Activated CD4-positive, alpha-beta T cell treated with anti-CD3 and anti-CD28 coated beads for 36 hours (primary cell): ENCODE data around the gene CCDC106. TPM values are rescaled to one million over a fixed set of nuclear protein-coding genes. Genes with fewer than 3 reads are reported as not detected.
A peak's percentile ranks its signal among the peaks of the same experiment; 100 is the strongest.

ENCODE experiments used
- ATAC-seq: fragments of 200-7000 bp; cut with Tn5 transposase; one replicate; pipeline ENCODE4 v1.10.0; 2021; ENCODE audit warnings: mild to moderate bottlenecking, moderate library complexity
- CTCF ChIA-PET: fragments of 350-600 bp; sonication (Branson Sonifier 250); formaldehyde crosslinking; loops from one replicate; lab custom pipeline; 2021; ENCODE audit warnings: antibody characterized with exemption; lab: Charles Lee
- POLR2A ChIA-PET: fragments of 350-600 bp; sonication (Branson Sonifier 250); formaldehyde crosslinking; loops from one replicate; lab custom pipeline; 2021; ENCODE audit warnings: antibody characterized with exemption, inconsistent platforms; lab: Charles Lee
- DNase-seq: peaks from one replicate; pipeline ENCODE4 v3.0.0-alpha.2; 2020
- H3K27ac Mint-ChIP-seq: one replicate; pipeline ENCODE4 v1.8.0; 2021; ENCODE audit warnings: mixed read lengths
- H3K27me3 Mint-ChIP-seq: one replicate; pipeline ENCODE4 v1.8.0; 2021; ENCODE audit warnings: mixed read lengths
- H3K36me3 Mint-ChIP-seq: one replicate; pipeline ENCODE4 v1.8.0; 2021; ENCODE audit warnings: low read depth, mixed read lengths
- H3K4me1 Mint-ChIP-seq: one replicate; pipeline ENCODE4 v1.8.0; 2021; ENCODE audit warnings: mixed read lengths
- H3K4me3 Mint-ChIP-seq: one replicate; pipeline ENCODE4 v1.8.0; 2021; ENCODE audit warnings: mild to moderate bottlenecking, moderate library complexity, mixed read lengths
- H3K9me3 Mint-ChIP-seq: one replicate; pipeline ENCODE4 v1.8.0; 2021; ENCODE audit warnings: low read depth, mixed read lengths
- intact Hi-C, 2 experiments: fragments of 100-400 bp; cut with DNase I in 1 of 2; cut with micrococcal nuclease in 1 of 2; formaldehyde crosslinking; loops; one replicate each; pipeline versions ENCODE4 v1.14.2 to v1.15.1; 2022 to 2024; cut with DNase I, micrococcal nuclease
- total RNA-seq, 2 experiments: library from RNA; stranded (reverse); gene quantifications; one replicate each; pipeline ENCODE4 v1.2.3, GENCODE V29; 2021

CCDC106 gene
- total RNA-seq, 2 experiments from 2014 or later = 6.2 to 6.3 TPM

DNA sequence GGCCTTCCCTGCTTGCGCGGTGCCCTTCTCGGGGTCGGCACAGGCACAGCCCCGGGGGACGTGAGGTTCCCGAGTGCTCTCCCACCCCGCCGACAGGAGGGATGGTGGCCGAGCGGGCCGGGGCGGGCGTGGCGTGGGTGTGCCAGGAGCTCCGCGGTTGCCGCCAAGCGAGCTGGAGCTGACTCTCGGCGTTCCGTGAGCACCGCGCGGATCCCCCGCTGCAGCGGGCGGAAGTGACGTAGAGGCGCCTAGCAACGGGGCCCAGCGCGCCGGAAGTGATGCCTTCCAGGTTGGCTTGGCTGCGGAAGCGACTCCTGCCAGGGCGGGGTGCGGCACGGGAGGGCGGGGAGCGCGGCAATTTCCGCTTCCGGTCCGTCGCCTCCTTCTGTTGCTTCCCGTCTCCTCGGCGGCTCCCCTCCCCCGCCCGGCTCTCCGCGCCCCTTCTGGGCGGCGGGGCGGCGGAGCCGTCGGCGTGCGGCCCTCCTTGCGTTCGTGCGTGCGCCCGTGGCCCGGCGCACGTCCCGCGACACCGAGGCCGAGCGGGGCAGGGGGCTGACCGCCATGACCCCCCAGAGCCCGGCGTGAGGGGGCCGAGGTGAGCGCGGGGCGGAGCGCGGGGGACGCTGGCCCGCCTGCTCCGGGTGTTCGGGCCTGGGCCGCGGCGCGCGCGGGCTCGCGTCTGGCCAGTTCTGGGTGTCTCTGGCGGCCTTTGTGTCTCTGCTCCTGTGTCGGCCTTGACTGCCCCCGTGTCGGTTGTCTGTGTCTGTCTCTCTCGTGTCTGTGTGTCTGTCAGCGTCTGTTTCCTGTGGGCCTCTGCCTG is 27.0 kb downstream of the CCDC106 start, which contains the start of gene EPN1:
EPN1 (plus strand) TSS at position 386 of the 820 bp plus-strand sequence. CDS start 3,402 bp downstream, outside the sequence.
- POLR2A ChIA-PET = no interaction called here
- peak within 1 kb of the TSS; percentile 95 for H3K4me3 Mint-ChIP-seq
- H3K36me3 Mint-ChIP-seq = peaks cover 59% of the 10 kb centered on the region
- DNase-seq (peak; percentile 99), ATAC-seq (peak; percentile 91)
- no peaks in the 10 kb centered on the region for H3K9me3 Mint-ChIP-seq
- H3K4me1 Mint-ChIP-seq = peaks cover 63% of the 10 kb centered on the region
- CTCF ChIA-PET = interaction anchor here (1.8 kb wide), 1 partner anchor 42 kb away, joined by 5 read pairs; no protein-coding TSS in a partner anchor
- intact Hi-C loops = loop anchor here (1.0 to 2.0 kb wide), 11 partner anchors 20 to 640 kb away; partner anchors contain the start of genes U2AF2 (in 2 of the 2), FIZ1 (in 1 of the 2), PPP1R12C (in 1 of the 2) and RPL28 (in 1 of the 2)
- H3K27me3 Mint-ChIP-seq = no peaks in the 10 kb centered on the region
- H3K27ac Mint-ChIP-seq = peak within 1 kb of the TSS; percentile 96

DNA sequence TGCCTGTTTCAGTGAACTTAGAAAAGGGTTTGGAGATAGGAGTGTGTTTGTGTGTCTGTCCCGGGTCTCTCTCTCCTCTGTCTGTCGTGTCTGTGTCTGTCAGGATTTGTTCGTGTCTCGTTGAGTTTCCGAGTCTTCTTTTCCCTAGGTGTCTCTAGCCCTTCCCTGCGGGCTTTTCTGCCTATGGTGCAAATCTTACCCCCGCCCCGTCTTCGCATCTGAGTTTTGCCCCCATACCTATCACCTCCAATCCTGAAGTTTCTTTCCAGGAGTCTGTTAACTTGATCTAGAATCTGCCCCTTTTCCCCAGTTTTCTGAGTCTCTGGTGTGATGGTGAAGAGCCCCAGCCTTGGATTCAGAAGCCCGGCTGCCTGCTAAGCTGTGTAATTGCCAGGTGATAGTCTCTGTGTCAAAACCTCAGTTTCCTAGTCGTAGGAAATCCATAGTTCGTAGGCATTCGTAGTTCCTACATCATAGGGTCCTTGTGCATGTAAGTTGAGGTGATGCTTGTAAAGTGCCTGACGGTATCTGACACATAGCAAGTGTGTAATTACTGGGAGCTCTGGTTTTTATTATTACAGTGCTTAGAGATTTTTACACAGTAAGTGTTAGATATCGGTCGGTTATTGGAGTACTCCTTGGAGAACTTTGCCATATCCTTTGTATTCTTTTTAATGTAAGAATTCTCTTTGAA is 27.8 kb downstream of the CCDC106 start:
- peaks cover 61% of the 10 kb centered on the region for H3K4me1 Mint-ChIP-seq

DNA sequence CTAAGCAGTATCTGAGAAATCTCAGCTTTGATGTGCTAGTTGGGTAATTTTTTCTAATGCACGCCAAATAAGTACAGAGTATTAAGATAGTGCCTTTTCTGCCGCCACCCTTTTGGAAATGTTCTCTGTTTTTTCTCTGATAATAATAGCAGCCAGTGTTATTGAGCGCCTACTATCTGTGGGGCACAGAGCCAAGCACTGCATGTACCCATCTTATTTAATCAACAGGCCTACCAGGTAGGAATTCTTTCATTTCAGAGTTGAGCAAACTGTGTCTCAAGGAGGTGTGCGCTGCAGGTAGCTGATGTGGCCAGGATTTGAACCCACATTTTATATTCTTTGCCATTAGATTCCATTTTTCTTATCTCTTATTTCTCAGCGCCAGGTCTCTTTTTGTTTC is 28.4 kb downstream of the CCDC106 start:
- H3K4me1 Mint-ChIP-seq = peaks cover 57% of the 10 kb centered on the region
- peaks cover 55% of the 10 kb centered on the region for H3K36me3 Mint-ChIP-seq
- CTCF ChIA-PET = interaction anchor here (0.7 to 1.8 kb wide), 3 partner anchors 22 to 44 kb away, joined by 3 to 5 read pairs (median 3); no protein-coding TSS in a partner anchor

More for the DNA sequence above, 27.8 kb downstream of the CCDC106 start:
- Mint-ChIP-seq H3K4me3 (peak overlapping the region; percentile 95), H3K9me3 (no peaks in the 10 kb centered on the region), H3K27ac (peak overlapping the region; percentile 96), H3K27me3 (no peaks in the 10 kb centered on the region), H3K36me3 (peaks cover 56% of the 10 kb centered on the region)
- no peak for ATAC-seq
- intact Hi-C loops = loop anchor here (1.0 to 2.0 kb wide), 11 partner anchors 21 to 639 kb away; partner anchors contain the start of genes U2AF2 (in 2 of the 2), FIZ1 (in 1 of the 2), PPP1R12C (in 1 of the 2) and RPL28 (in 1 of the 2)
- CTCF ChIA-PET = interaction anchor here (0.7 to 1.8 kb wide), 3 partner anchors 21 to 43 kb away, joined by 3 to 5 read pairs (median 3); no protein-coding TSS in a partner anchor
- POLR2A ChIA-PET = interaction anchor here (1.2 kb wide), 1 partner anchor 19 kb away, joined by 5 read pairs; no protein-coding TSS in a partner anchor
- DNase-seq = no peak

DNA sequence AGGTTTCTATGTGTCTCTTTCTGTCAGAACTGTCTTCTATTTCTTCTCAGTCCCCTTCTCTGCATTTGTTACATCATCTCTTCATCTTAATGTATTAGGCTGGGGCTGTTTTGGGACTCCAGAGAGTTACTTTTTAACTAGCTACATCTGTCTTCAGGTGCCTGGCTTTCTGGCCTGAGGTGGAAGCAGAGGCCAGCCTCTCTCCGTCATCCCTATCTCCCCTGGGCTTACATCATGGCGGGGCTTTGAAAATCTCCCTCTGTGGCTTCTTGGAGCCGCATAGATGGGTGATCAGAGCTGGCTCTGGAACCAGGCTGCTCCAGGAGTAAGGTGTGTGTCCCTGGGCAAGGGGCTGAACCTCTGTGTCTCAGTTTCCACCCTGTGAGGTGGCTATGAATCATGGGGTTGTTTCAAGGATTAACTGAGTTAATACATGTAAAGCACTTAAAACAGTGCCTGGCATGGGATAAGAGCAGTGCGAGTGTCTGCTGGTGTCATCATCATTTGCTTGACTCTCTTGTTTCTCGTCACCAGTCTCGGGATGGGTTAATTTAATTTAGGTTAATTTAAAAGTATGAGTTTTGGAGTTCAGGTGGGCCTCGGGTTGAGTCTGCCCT is 29.0 kb downstream of the CCDC106 start:
- H3K4me1 Mint-ChIP-seq = peaks cover 55% of the 10 kb centered on the region
- H3K27me3 Mint-ChIP-seq = no peaks in the 10 kb centered on the region
- peak overlapping the region; percentile 83 for H3K27ac Mint-ChIP-seq

More for the DNA sequence above, 28.4 kb downstream of the CCDC106 start:
- POLR2A ChIA-PET = interaction anchor here (1.2 kb wide), 1 partner anchor 19 kb away, joined by 5 read pairs; no protein-coding TSS in a partner anchor
- intact Hi-C loops = no loop called here
- ATAC-seq (no peak), DNase-seq (no peak)
- H3K27ac Mint-ChIP-seq = peak overlapping the region; percentile 83
- H3K9me3 Mint-ChIP-seq = no peaks in the 10 kb centered on the region
- H3K4me3 Mint-ChIP-seq = peak overlapping the region; percentile 95
- no peaks in the 10 kb centered on the region for H3K27me3 Mint-ChIP-seq

DNA sequence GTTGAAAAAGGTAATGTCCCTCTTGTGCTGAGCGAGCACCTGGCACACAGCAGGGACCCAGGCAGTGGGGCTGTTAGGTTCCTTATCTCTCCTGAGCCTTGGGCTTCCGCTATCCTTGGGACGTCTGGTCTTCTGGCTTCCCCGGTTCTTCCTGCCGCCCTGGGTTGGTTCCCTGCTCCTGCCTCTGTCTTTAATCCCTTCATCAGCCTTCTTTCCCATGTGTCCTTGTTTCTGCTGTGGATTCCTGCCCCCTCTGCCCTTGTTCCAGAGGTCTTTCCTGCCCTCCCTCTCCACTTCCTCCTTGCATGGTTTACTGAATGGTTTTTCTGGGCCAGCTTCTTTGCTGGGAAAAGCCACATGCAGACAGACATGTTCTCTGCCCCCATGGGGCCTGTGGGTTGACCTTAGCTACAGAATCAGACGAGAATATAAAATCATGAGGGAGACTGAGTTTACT is 29.6 kb downstream of the CCDC106 start:
- peaks cover 53% of the 10 kb centered on the region for H3K4me1 Mint-ChIP-seq
- intact Hi-C loops = no loop called here
- no peak for ATAC-seq
- no peak for DNase-seq
- POLR2A ChIA-PET = no interaction called here
- H3K27me3 Mint-ChIP-seq = no peaks in the 10 kb centered on the region
- H3K4me3 Mint-ChIP-seq = no peak overlapping the region
- H3K9me3 Mint-ChIP-seq = no peaks in the 10 kb centered on the region
- H3K36me3 Mint-ChIP-seq = peaks cover 49% of the 10 kb centered on the region
- CTCF ChIA-PET = no interaction called here
- H3K27ac Mint-ChIP-seq = peak overlapping the region; percentile 59

More for the DNA sequence above, 29.0 kb downstream of the CCDC106 start:
- POLR2A ChIA-PET = interaction anchor here (1.2 kb wide), 1 partner anchor 20 kb away, joined by 5 read pairs; no protein-coding TSS in a partner anchor
- Mint-ChIP-seq H3K9me3 (no peaks in the 10 kb centered on the region), H3K4me3 (peak overlapping the region; percentile 95), H3K36me3 (peaks cover 52% of the 10 kb centered on the region)
- intact Hi-C loops = no loop called here
- DNase-seq = peak; percentile 20
- CTCF ChIA-PET = interaction anchor here (0.6 to 1.8 kb wide), 3 partner anchors 30 to 561 kb away, joined by 3 to 5 read pairs (median 3); no protein-coding TSS in a partner anchor
- no peak for ATAC-seq

DNA sequence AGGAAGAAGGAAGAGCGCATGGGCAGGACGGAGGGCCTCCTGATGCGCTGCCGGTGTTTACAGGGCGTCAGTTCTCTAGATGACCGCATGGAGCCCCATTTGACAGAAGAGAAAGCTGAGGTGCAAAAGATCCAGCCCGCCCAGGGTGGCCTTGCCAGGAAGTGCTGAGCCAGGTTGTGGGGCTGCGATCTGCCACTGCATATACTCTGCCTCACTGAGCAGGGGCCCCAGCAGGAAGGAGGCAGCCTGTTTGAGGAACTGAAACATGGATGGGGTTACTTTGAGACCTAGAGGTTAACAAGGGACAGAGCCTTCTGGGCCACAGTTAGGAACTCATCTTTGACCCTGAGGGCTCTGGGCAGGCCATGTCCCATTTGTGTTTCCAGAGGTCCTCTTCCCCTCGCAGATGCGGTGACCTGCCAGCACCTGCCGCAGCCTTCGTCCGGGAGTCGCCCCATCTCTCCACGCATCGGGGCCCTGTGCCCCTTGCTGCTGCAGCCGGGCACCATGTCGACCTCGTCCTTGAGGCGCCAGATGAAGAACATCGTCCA is 30.2 kb downstream of the CCDC106 start:
- Mint-ChIP-seq H3K27me3 (no peaks in the 10 kb centered on the region), H3K4me1 (peaks cover 52% of the 10 kb centered on the region), H3K27ac (peak overlapping the region; percentile 60), H3K36me3 (peaks cover 50% of the 10 kb centered on the region), H3K4me3 (no peak overlapping the region), H3K9me3 (no peaks in the 10 kb centered on the region)
- ChIA-PET POLR2A (no interaction called here), CTCF (no interaction called here)
- ATAC-seq (no peak), DNase-seq (no peak)
- intact Hi-C loops = no loop called here

DNA sequence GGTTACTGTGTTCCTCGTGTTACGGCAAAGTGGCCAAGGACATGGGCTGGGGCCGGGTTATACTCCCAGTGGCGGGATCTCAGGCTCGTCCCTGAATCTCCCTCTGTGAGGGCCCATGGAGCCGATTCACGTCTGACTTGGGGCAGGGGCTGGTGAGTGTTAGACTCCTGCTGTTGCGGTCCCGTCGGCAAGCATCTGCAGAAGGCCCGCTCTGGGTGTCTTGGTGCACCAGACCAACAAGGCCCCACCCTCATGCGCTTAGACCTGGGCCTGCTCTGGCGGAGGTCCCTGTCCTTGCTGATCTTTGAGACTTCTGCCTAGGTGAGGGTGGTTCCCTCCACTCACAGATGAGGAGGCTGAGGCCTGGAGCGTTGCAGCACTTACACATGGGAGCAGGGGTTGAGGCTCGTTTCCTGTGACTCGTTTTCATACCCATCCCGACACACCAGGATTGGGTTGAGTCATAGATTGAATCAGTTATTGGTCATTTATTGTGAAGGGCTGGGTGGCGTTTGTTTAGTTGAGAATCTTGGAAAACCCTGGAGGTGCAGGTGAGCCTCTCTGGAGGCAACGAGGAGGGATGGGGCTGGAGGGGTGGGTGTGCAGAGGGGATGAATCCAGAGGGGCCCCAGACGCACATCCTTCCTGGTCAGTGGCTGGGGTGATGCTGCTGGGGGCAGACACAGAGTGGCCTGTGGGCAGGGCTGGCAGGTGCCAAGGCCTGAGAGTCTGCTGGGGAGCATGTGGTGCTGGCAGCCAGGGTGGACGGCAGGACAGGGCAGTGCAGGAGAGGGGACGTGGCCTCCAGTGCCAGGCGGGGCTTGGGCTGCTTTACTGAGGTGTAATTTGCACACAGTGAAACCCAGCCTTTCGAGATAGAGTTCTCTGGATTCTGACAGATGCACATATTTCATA is 31.6 kb downstream of the CCDC106 start:
- CTCF ChIA-PET = no interaction called here
- intact Hi-C loops = no loop called here
- no peaks in the 10 kb centered on the region for H3K9me3 Mint-ChIP-seq
- H3K27ac Mint-ChIP-seq = peak overlapping the region; percentile 78
- POLR2A ChIA-PET = no interaction called here
- DNase-seq (peak; percentile 43), ATAC-seq (peak; percentile 11)
- H3K36me3 Mint-ChIP-seq = peaks cover 47% of the 10 kb centered on the region
- H3K27me3 Mint-ChIP-seq = no peaks in the 10 kb centered on the region
- H3K4me1 Mint-ChIP-seq = peaks cover 46% of the 10 kb centered on the region
- H3K4me3 Mint-ChIP-seq = no peak overlapping the region

DNA sequence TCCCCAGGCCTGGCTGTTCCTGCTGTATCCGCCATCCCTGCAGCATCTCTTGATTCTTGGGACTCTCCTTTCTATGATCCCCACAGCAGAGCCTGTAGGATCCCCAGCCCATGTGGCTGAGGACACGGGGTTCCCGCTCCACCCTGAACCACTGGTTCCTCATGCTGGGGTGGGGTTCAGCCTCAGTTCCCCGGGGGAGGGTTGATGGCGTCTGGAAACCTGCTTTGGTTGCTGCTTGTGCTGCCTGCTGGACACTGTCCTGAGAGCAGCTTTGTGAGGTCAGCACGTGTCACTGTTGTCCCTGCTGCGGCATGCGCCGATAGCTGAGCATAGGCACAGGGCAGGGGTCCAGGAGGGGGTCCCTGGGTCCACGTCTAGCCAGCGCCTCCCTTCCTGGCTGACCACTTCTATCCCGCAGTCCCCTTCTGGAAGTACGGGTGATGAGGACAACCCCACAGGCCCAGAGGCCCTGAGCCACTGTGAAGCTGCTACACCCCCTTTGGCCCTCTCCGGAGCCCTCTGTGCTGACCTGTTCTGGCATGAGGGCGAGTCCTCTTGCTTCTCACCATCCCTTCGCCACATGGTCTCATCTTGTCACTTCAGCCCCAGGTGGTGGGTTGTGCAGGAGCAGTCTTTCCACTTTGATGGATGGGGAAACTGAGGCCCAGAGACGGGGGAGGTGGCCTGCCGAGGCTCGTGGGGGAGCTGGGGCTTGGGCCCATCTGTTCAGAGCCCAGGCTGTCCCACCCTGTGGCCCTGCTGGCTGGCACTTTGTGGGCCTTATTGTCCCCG is 32.5 kb downstream of the CCDC106 start:
- Mint-ChIP-seq H3K4me3 (no peak overlapping the region), H3K27me3 (no peaks in the 10 kb centered on the region), H3K36me3 (peaks cover 48% of the 10 kb centered on the region), H3K9me3 (no peaks in the 10 kb centered on the region), H3K4me1 (peaks cover 46% of the 10 kb centered on the region), H3K27ac (no peak overlapping the region)
- CTCF ChIA-PET = no interaction called here
- intact Hi-C loops = no loop called here
- POLR2A ChIA-PET = no interaction called here
- no peak for DNase-seq
- ATAC-seq = no peak
